ENCODE measurements around the gene SLAMF9.

SLAMF9 gene

GRCh38 chr1:159946242-159947187, 7.5 kb downstream of the SLAMF9 start:
- DNase-seq (ENCODE audit: low read depth in 3 of 3): no peak

GRCh38 chr1:159945483-159946241, 8.4 kb downstream of the SLAMF9 start, which contains the start of gene IGSF9:
Gene IGSF9 (minus strand): TSS chr1:159945613. CDS start chr1:159943454, 2,159 bp downstream.
- DNase-seq (ENCODE audit: low read depth in 3 of 3): peak in 2 of 3 donors; percentile 27 to 31

GRCh38 chr1:159944623-159945455, 9.2 kb downstream of the SLAMF9 start:
- DNase-seq (ENCODE audit: low read depth in 3 of 3): no peak

- no peak for DNase-seq (ENCODE audit: low read depth in 3 of 3)
These were observed 10.0 kb downstream of the SLAMF9 start for GRCh38 chr1:159943908-159944622.

- no peak for DNase-seq (ENCODE audit: low read depth in 3 of 3)
These were observed 10.8 kb downstream of the SLAMF9 start for GRCh38 chr1:159943278-159943640.

- DNase-seq (ENCODE audit: low read depth in 3 of 3): no peak
These were observed 11.3 kb downstream of the SLAMF9 start for GRCh38 chr1:159942632-159943277.

- no peak for DNase-seq (ENCODE audit: low read depth in 3 of 3)
These were observed 12.2 kb downstream of the SLAMF9 start for GRCh38 chr1:159941591-159942560.

GRCh38 chr1:159941141-159941540, 12.9 kb downstream of the SLAMF9 start:
- no peak for DNase-seq (ENCODE audit: low read depth in 3 of 3)

GRCh38 chr1:159940006-159940620, 13.9 kb downstream of the SLAMF9 start:
- DNase-seq (ENCODE audit: low read depth in 3 of 3): no peak

- DNase-seq (ENCODE audit: low read depth in 3 of 3): no peak
These were observed 14.4 kb downstream of the SLAMF9 start for GRCh38 chr1:159939678-159940002.

- no peak for DNase-seq (ENCODE audit: low read depth in 3 of 3)
These were observed 14.9 kb downstream of the SLAMF9 start for GRCh38 chr1:159938905-159939677.

GRCh38 chr1:159938211-159938852, 15.7 kb downstream of the SLAMF9 start:
- DNase-seq (ENCODE audit: low read depth in 3 of 3): no peak

GRCh38 chr1:159937054-159937750, 16.8 kb downstream of the SLAMF9 start:
- no peak for DNase-seq (ENCODE audit: low read depth in 3 of 3)

GRCh38 chr1:159936273-159936904, 17.6 kb downstream of the SLAMF9 start:
- peak; percentile 63 to 78 (median 72) for DNase-seq (ENCODE audit: low read depth in 3 of 3)

GRCh38 chr1:159935719-159936272, 18.2 kb downstream of the SLAMF9 start:
- no peak for DNase-seq (ENCODE audit: low read depth in 3 of 3)

- no peak for DNase-seq (ENCODE audit: low read depth in 3 of 3)
These were observed 18.7 kb downstream of the SLAMF9 start for GRCh38 chr1:159935305-159935704.

Data from stimulated activated CD4-positive, alpha-beta T cell treated with anti-CD3 and anti-CD28 coated beads, TNF-alpha, amount 100 ng/mL, for 48 hours (primary cell).